ENCODE results near the gene NOPCHAP1. TPM values are rescaled to one million over a fixed set of nuclear protein-coding genes. Genes with fewer than 3 reads are reported as not detected.
A peak's percentile ranks its signal among the peaks of the same experiment; 100 is the strongest.

NOPCHAP1 gene
- total and polyA plus RNA-seq, 2 experiments from 2014 or later = 1.2 to 20.3 TPM

GRCh38 chr12:105013892-105014291 is 27.8 kb downstream of the NOPCHAP1 start:
- in situ Hi-C loops (cut with MboI) = no loop called here
- no peaks in the 10 kb centered on the region for H3K9me2 ChIP-seq (ENCODE audit: insufficient read depth)
- H3K36me3 ChIP-seq (ENCODE audit: low read depth) = peaks cover 9% of the 10 kb centered on the region; the same call in 1 of the 2 replicates
- H3K4me2 ChIP-seq (ENCODE audit: unreplicated experiment) = no peak overlapping the region
- H3K79me2 ChIP-seq (ENCODE audit: insufficient read depth) = no peaks in the 10 kb centered on the region
- H3F3A ChIP-seq (ENCODE audit: insufficient read depth) = peaks cover 17% of the 10 kb centered on the region
- peak; percentile 37 for DNase-seq
- 77 to 82% methylated on average over 9 of the region's 9 CpGs for WGBS, 2 experiments (ENCODE audit: low coverage in 1 of 2, low lambda C conversion rate in 2 of 2, missing lambda C conversion rate in 2 of 2)
- H2AFZ ChIP-seq = no peak overlapping the region
- no peak overlapping the region for H3K27ac ChIP-seq
- TF ChIP-seq EZH2phosphoT487 (IDR thresholded peaks at IDR 0.05; ENCODE audit: insufficient read depth, low read depth) (no peak), EZH2 (IDR thresholded peaks at IDR 0.05; ENCODE audit: insufficient read depth, poor library complexity, severe bottlenecking) (no peak)
- no peak overlapping the region for H3K4me3 ChIP-seq
- no peaks in the 10 kb centered on the region; the same call in 1 of the 2 replicates for H3K4me1 ChIP-seq (ENCODE audit: insufficient read depth)
- H3K27me3 ChIP-seq (replicated peaks; ENCODE audit: insufficient read depth) = no peaks in the 10 kb centered on the region
- H4K20me1 ChIP-seq (ENCODE audit: insufficient read depth) = no peaks in the 10 kb centered on the region
- H3K9me3 ChIP-seq (ENCODE audit: low read depth) = no peaks in the 10 kb centered on the region
- H3K9ac ChIP-seq = no peak overlapping the region

- H3K9me3 ChIP-seq (ENCODE audit: low read depth) = no peaks in the 10 kb centered on the region
- H3F3A ChIP-seq (ENCODE audit: insufficient read depth) = peaks cover 17% of the 10 kb centered on the region
- in situ Hi-C loops (cut with MboI) = no loop called here
- H3K27me3 ChIP-seq (replicated peaks; ENCODE audit: insufficient read depth) = no peaks in the 10 kb centered on the region
- H3K4me2 ChIP-seq (ENCODE audit: unreplicated experiment) = no peak overlapping the region
- no peaks in the 10 kb centered on the region for H4K20me1 ChIP-seq (ENCODE audit: insufficient read depth)
- DNase-seq = no peak
- no peaks in the 10 kb centered on the region for H3K9me2 ChIP-seq (ENCODE audit: insufficient read depth)
- WGBS, 2 experiments (ENCODE audit: low coverage in 1 of 2, low lambda C conversion rate in 2 of 2, missing lambda C conversion rate in 2 of 2) = 28 to 35% methylated on average over 2 of the region's 2 CpGs
- no peaks in the 10 kb centered on the region; the same call in 1 of the 2 replicates for H3K4me1 ChIP-seq (ENCODE audit: insufficient read depth)
- H3K27ac ChIP-seq = no peak overlapping the region
- H2AFZ ChIP-seq = no peak overlapping the region
- TF ChIP-seq EZH2phosphoT487 (IDR thresholded peaks at IDR 0.05; ENCODE audit: insufficient read depth, low read depth) (no peak), EZH2 (IDR thresholded peaks at IDR 0.05; ENCODE audit: insufficient read depth, poor library complexity, severe bottlenecking) (no peak)
- H3K36me3 ChIP-seq (ENCODE audit: low read depth) = peaks cover 16% of the 10 kb centered on the region
- no peaks in the 10 kb centered on the region for H3K79me2 ChIP-seq (ENCODE audit: insufficient read depth)
- no peak overlapping the region for H3K4me3 ChIP-seq
- no peak overlapping the region for H3K9ac ChIP-seq
Measured at GRCh38 chr12:105014603-105015002, 28.5 kb downstream of the NOPCHAP1 start.

DNA sequence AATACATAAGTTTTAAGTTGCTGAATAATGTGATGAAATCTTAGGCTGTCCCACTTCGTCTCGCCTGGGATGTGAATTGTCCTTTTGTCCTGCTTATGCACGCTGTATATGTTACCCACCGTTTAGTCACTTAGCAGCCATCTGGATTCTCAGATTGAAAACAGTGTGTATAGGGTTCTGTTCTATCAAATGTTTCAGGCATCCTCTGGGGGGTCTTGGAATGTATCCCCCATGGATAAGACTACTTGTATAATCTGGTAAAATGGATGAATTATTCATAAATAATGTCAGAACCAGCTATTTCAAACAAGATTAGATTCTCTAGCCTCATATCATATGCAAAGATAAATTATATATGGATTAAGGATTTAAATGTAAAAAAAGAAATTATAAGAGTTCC is 29.4 kb downstream of the NOPCHAP1 start:
- Histone ChIP-seq H3K4me1 (ENCODE audit: insufficient read depth) (no peaks in the 10 kb centered on the region; the same call in 1 of the 2 replicates), H3K27me3 (replicated peaks; ENCODE audit: insufficient read depth) (no peaks in the 10 kb centered on the region), H3K4me2 (ENCODE audit: unreplicated experiment) (no peak overlapping the region), H3K9ac (no peak overlapping the region), H4K20me1 (ENCODE audit: insufficient read depth) (no peaks in the 10 kb centered on the region), H3K27ac (no peak overlapping the region), H3K36me3 (ENCODE audit: low read depth) (peaks cover 23% of the 10 kb centered on the region), H3K4me3 (no peak overlapping the region), H3F3A (ENCODE audit: insufficient read depth) (peaks cover 24% of the 10 kb centered on the region), H3K79me2 (ENCODE audit: insufficient read depth) (no peaks in the 10 kb centered on the region), H2AFZ (no peak overlapping the region), H3K9me3 (ENCODE audit: low read depth) (no peaks in the 10 kb centered on the region), H3K9me2 (ENCODE audit: insufficient read depth) (no peaks in the 10 kb centered on the region)
- 93 to 94% methylated on average over 4 of the region's 4 CpGs for WGBS, 2 experiments (ENCODE audit: low coverage in 1 of 2, low lambda C conversion rate in 2 of 2, missing lambda C conversion rate in 2 of 2)
- in situ Hi-C loops (cut with MboI) = no loop called here
- no peak for DNase-seq
- TF ChIP-seq EZH2 (IDR thresholded peaks at IDR 0.05; ENCODE audit: insufficient read depth, poor library complexity, severe bottlenecking) (no peak), EZH2phosphoT487 (IDR thresholded peaks at IDR 0.05; ENCODE audit: insufficient read depth, low read depth) (no peak)

- no peaks in the 10 kb centered on the region for H3K27me3 ChIP-seq (replicated peaks; ENCODE audit: insufficient read depth)
- no peak overlapping the region for H2AFZ ChIP-seq
- H3K4me2 ChIP-seq (ENCODE audit: unreplicated experiment) = no peak overlapping the region
- in situ Hi-C loops (cut with MboI) = no loop called here
- no peaks in the 10 kb centered on the region for H3K9me2 ChIP-seq (ENCODE audit: insufficient read depth)
- H3F3A ChIP-seq (ENCODE audit: insufficient read depth) = peaks cover 31% of the 10 kb centered on the region
- H3K4me1 ChIP-seq (ENCODE audit: insufficient read depth) = no peaks in the 10 kb centered on the region; the same call in 1 of the 2 replicates
- H3K36me3 ChIP-seq (ENCODE audit: low read depth) = peaks cover 42% of the 10 kb centered on the region
- 97 to 99% methylated on average over 4 of the region's 4 CpGs for WGBS, 2 experiments (ENCODE audit: low coverage in 1 of 2, low lambda C conversion rate in 2 of 2, missing lambda C conversion rate in 2 of 2)
- H3K4me3 ChIP-seq = no peak overlapping the region
- DNase-seq = no peak
- no peak overlapping the region for H3K9ac ChIP-seq
- H3K27ac ChIP-seq = no peak overlapping the region
- no peaks in the 10 kb centered on the region for H3K79me2 ChIP-seq (ENCODE audit: insufficient read depth)
- no peaks in the 10 kb centered on the region for H3K9me3 ChIP-seq (ENCODE audit: low read depth)
- no peaks in the 10 kb centered on the region for H4K20me1 ChIP-seq (ENCODE audit: insufficient read depth)
- TF ChIP-seq EZH2 (IDR thresholded peaks at IDR 0.05; ENCODE audit: insufficient read depth, poor library complexity, severe bottlenecking) (no peak), EZH2phosphoT487 (IDR thresholded peaks at IDR 0.05; ENCODE audit: insufficient read depth, low read depth) (no peak)
Measured at GRCh38 chr12:105018012-105018411, 31.9 kb downstream of the NOPCHAP1 start.

GRCh38 chr12:105018776-105019175 is 32.7 kb downstream of the NOPCHAP1 start:
- in situ Hi-C loops (cut with MboI) = no loop called here
- Histone ChIP-seq H3F3A (ENCODE audit: insufficient read depth) (peaks cover 36% of the 10 kb centered on the region), H3K9me3 (ENCODE audit: low read depth) (no peaks in the 10 kb centered on the region), H3K9me2 (ENCODE audit: insufficient read depth) (no peaks in the 10 kb centered on the region), H3K4me3 (no peak overlapping the region), H3K27ac (no peak overlapping the region), H2AFZ (no peak overlapping the region), H3K4me2 (ENCODE audit: unreplicated experiment) (no peak overlapping the region), H3K36me3 (ENCODE audit: low read depth) (peaks cover 49% of the 10 kb centered on the region), H3K27me3 (replicated peaks; ENCODE audit: insufficient read depth) (no peaks in the 10 kb centered on the region), H3K4me1 (ENCODE audit: insufficient read depth) (no peaks in the 10 kb centered on the region; the same call in 1 of the 2 replicates), H3K79me2 (ENCODE audit: insufficient read depth) (no peaks in the 10 kb centered on the region), H3K9ac (no peak overlapping the region), H4K20me1 (ENCODE audit: insufficient read depth) (no peaks in the 10 kb centered on the region)
- WGBS, 2 experiments (ENCODE audit: low coverage in 1 of 2, low lambda C conversion rate in 2 of 2, missing lambda C conversion rate in 2 of 2) = 90 to 92% methylated on average over 9 of the region's 9 CpGs
- no peak for DNase-seq
- TF ChIP-seq EZH2 (IDR thresholded peaks at IDR 0.05; ENCODE audit: insufficient read depth, poor library complexity, severe bottlenecking) (no peak), EZH2phosphoT487 (IDR thresholded peaks at IDR 0.05; ENCODE audit: insufficient read depth, low read depth) (no peak)

All from GM23248 (cell line).